Measurements from ENCODE around the gene RBM47.

Gene RBM47

GRCh38 chr4:40595981-40596380, 33.7 kb downstream of the RBM47 start:
- H3K4me1 ChIP-seq = peaks cover 5% of the 10 kb centered on the region
- no peak overlapping the region for H3K27ac ChIP-seq
- H3K27me3 ChIP-seq (ENCODE audit: control insufficient read depth, insufficient read depth, low read length) = no peaks in the 10 kb centered on the region
- no peak overlapping the region for H2AFZ ChIP-seq
- H3K36me3 ChIP-seq (ENCODE audit: control insufficient read depth, insufficient read depth, low read length) = no peaks in the 10 kb centered on the region
- no peaks in the 10 kb centered on the region for H3K79me2 ChIP-seq
- TF ChIP-seq, protein P1, sequence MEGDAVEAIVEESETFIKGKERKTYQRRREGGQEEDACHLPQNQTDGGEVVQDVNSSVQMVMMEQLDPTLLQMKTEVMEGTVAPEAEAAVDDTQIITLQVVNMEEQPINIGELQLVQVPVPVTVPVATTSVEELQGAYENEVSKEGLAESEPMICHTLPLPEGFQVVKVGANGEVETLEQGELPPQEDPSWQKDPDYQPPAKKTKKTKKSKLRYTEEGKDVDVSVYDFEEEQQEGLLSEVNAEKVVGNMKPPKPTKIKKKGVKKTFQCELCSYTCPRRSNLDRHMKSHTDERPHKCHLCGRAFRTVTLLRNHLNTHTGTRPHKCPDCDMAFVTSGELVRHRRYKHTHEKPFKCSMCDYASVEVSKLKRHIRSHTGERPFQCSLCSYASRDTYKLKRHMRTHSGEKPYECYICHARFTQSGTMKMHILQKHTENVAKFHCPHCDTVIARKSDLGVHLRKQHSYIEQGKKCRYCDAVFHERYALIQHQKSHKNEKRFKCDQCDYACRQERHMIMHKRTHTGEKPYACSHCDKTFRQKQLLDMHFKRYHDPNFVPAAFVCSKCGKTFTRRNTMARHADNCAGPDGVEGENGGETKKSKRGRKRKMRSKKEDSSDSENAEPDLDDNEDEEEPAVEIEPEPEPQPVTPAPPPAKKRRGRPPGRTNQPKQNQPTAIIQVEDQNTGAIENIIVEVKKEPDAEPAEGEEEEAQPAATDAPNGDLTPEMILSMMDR (IDR thresholded peaks at IDR 0.05) = no peak
- no peak overlapping the region for H3K4me3 ChIP-seq (ENCODE audit: low read depth, low read length)
- H3K9me3 ChIP-seq (ENCODE audit: control insufficient read depth, low read length) = no peaks in the 10 kb centered on the region
- H3K9ac ChIP-seq = no peak overlapping the region
- no peak overlapping the region for H3K4me2 ChIP-seq (ENCODE audit: low read length)

- no peaks in the 10 kb centered on the region for H3K79me2 ChIP-seq
- no peaks in the 10 kb centered on the region for H3K36me3 ChIP-seq (ENCODE audit: control insufficient read depth, insufficient read depth, low read length)
- TF ChIP-seq, protein P1 (IDR thresholded peaks at IDR 0.05) = no peak
- no peak overlapping the region for H3K4me3 ChIP-seq (ENCODE audit: low read depth, low read length)
- no peaks in the 10 kb centered on the region for H3K27me3 ChIP-seq (ENCODE audit: control insufficient read depth, insufficient read depth, low read length)
- no peaks in the 10 kb centered on the region for H3K9me3 ChIP-seq (ENCODE audit: control insufficient read depth, low read length)
- no peak overlapping the region for H3K9ac ChIP-seq
- no peak overlapping the region for H3K4me2 ChIP-seq (ENCODE audit: low read length)
- peak overlapping the region; percentile 0 for H3K27ac ChIP-seq
- no peak overlapping the region for H2AFZ ChIP-seq
- H3K4me1 ChIP-seq = peaks cover 5% of the 10 kb centered on the region
These were observed 35.1 kb downstream of the RBM47 start for GRCh38 chr4:40594261-40595178.

DNA sequence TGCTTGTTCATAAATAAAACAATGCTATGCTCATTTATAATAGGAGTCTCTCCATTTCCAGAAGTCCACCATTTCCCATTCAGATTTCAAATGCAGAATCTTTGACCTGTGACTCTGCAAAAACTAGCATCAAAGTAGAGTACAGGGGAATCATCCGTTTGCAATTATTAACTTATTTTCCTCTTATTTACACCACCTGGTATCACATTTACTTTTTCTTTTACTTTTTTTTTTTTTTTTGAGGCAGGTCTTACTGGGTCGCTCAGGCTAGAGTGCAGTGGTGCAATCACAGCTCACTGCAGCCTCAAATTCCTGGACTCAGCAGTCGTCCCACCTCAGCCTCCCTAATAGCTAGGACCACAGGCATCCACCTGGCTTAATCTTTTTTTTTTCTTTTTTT, 37.6 kb downstream of the RBM47 start:
- peaks cover 2% of the 10 kb centered on the region for H3K79me2 ChIP-seq
- H3K4me1 ChIP-seq = peaks cover 11% of the 10 kb centered on the region
- no peak overlapping the region for H3K9ac ChIP-seq
- no peaks in the 10 kb centered on the region for H3K9me3 ChIP-seq (ENCODE audit: control insufficient read depth, low read length)
- H2AFZ ChIP-seq = no peak overlapping the region
- no peaks in the 10 kb centered on the region for H3K27me3 ChIP-seq (ENCODE audit: control insufficient read depth, insufficient read depth, low read length)
- H3K4me2 ChIP-seq (ENCODE audit: low read length) = no peak overlapping the region
- H3K36me3 ChIP-seq (ENCODE audit: control insufficient read depth, insufficient read depth, low read length) = no peaks in the 10 kb centered on the region
- H3K4me3 ChIP-seq (ENCODE audit: low read depth, low read length) = no peak overlapping the region
- TF ChIP-seq, protein P1 (IDR thresholded peaks at IDR 0.05) = no peak
- no peak overlapping the region for H3K27ac ChIP-seq

DNA sequence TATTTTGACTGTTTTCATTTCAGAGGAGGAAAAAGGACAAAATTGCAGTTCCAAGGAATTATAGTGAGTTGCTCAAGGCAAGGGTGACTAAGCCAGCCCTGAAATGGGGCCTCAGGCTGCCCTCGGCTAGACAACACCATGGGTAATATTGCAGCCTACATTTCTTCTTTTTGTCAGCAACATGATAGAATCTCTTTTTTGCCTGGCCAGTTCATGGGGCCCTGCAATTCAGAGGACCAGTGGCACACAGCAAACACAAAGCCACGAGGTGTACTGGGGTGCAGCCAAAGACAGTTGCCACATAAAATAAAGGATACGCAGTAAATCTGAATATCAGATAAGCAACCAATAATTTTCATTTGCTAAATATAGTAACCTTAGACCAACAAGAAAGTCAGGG, 41.8 kb downstream of the RBM47 start:
- no peak overlapping the region for H3K4me3 ChIP-seq (ENCODE audit: low read depth, low read length)
- H3K36me3 ChIP-seq (ENCODE audit: control insufficient read depth, insufficient read depth, low read length) = no peaks in the 10 kb centered on the region
- H3K4me1 ChIP-seq = peaks cover 13% of the 10 kb centered on the region
- H3K79me2 ChIP-seq = peaks cover 4% of the 10 kb centered on the region
- H3K27me3 ChIP-seq (ENCODE audit: control insufficient read depth, insufficient read depth, low read length) = no peaks in the 10 kb centered on the region
- H3K27ac ChIP-seq = peak overlapping the region; percentile 6
- no peak overlapping the region for H3K9ac ChIP-seq
- peak overlapping the region; percentile 40 for H3K4me2 ChIP-seq (ENCODE audit: low read length)
- H3K9me3 ChIP-seq (ENCODE audit: control insufficient read depth, low read length) = no peaks in the 10 kb centered on the region
- TF ChIP-seq, protein P1 (IDR thresholded peaks at IDR 0.05) = no peak
- H2AFZ ChIP-seq = no peak overlapping the region

DNA sequence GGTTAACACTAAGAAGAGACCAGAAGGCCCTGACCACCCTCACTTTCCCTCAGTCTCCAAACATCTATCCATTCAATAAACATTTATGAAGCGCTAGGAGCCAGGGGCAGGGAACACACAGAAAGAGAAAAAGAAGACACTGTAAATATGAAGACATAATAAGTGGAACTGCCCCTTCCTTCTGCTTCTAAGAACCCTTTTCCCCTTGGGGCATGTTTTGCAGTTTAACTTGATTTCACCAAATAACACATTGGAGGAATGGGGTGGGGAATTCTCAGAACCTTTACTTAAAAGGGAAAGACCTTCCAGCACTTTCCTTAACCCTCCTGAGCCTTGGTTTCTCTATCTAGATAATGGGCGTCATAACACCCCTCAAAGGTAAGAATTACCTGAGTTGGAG, 42.3 kb downstream of the RBM47 start:
- H3K9ac ChIP-seq = no peak overlapping the region

More for the DNA sequence above, 42.3 kb downstream of the RBM47 start:
- peak overlapping the region; percentile 6 for H3K27ac ChIP-seq
- peaks cover 8% of the 10 kb centered on the region for H3K79me2 ChIP-seq
- no peak overlapping the region for H3K4me3 ChIP-seq (ENCODE audit: low read depth, low read length)
- no peak overlapping the region for H3K4me2 ChIP-seq (ENCODE audit: low read length)
- H2AFZ ChIP-seq = no peak overlapping the region
- H3K36me3 ChIP-seq (ENCODE audit: control insufficient read depth, insufficient read depth, low read length) = no peaks in the 10 kb centered on the region
- no peaks in the 10 kb centered on the region for H3K9me3 ChIP-seq (ENCODE audit: control insufficient read depth, low read length)
- no peaks in the 10 kb centered on the region for H3K27me3 ChIP-seq (ENCODE audit: control insufficient read depth, insufficient read depth, low read length)
- H3K4me1 ChIP-seq = peaks cover 13% of the 10 kb centered on the region
- TF ChIP-seq, protein P1 (IDR thresholded peaks at IDR 0.05) = no peak

Measured in parathyroid adenoma (tissue), 2 donors.